H1 (cell line): Measurements from ENCODE around the gene ZNF180. TPM values are rescaled to one million over a fixed set of nuclear protein-coding genes. Genes with fewer than 3 reads are reported as not detected.
"Not testable (repeated sequence)": the region's sequence is repeated elsewhere in the genome, so short reads cannot be mapped to it uniquely, and the experiment has no call there.

Experiments
- CTCF ChIA-PET: fragments of 300-600 bp; sonication (Branson Sonifier 250); formaldehyde crosslinking; loops from one replicate; lab custom pipeline; 2021; ENCODE audit not compliant: partially characterized antibody; lab: Charles Lee
- POLR2A ChIA-PET: fragments of 300-600 bp; sonication (Branson Sonifier 250); formaldehyde crosslinking; loops from one replicate; lab custom pipeline; 2021; ENCODE audit warnings: inconsistent platforms; ENCODE audit not compliant: partially characterized antibody; lab: Charles Lee
- DNase-seq, 2 experiments: peaks; one replicate each; pipeline versions ENCODE4 v3.0.0 to v3.0.0-alpha.2; 2010 to 2022; ENCODE audit warnings: low spot score in 2 of 2, low read depth in 1 of 2, mixed read lengths in 1 of 2
- FAIRE-seq: peaks from 2 replicates; lab custom pipeline; 2011; peaks lifted over from hg19 to GRCh38; lab: Jason Lieb, UNC
- H2AFZ ChIP-seq: 2 replicates; pipeline ENCODE4 v1.8.1; 2012; ENCODE audit warnings: low read length, inconsistent platforms
- H2AK5ac ChIP-seq: 2 replicates; pipeline ENCODE4 v1.6.1; 2013; ENCODE audit warnings: low read depth, low read length
- H2BK120ac ChIP-seq: replicated peaks from 2 replicates; pipeline ENCODE3; 2013; ENCODE audit warnings: low read depth, low read length, inconsistent platforms
- H2BK12ac ChIP-seq: 2 replicates; pipeline ENCODE4 v1.6.1; 2013; ENCODE audit warnings: low read depth, low read length
- H2BK15ac ChIP-seq: 2 replicates; pipeline ENCODE4 v1.6.1; 2013; ENCODE audit warnings: low read length
- H2BK20ac ChIP-seq: 2 replicates; pipeline ENCODE4 v1.6.1; 2013; ENCODE audit warnings: low read length
- H2BK5ac ChIP-seq: 2 replicates; pipeline ENCODE4 v1.6.1; 2013; ENCODE audit warnings: low read depth, low read length
- H3K14ac ChIP-seq: 2 replicates; pipeline ENCODE4 v1.6.1; 2013; ENCODE audit warnings: inconsistent platforms; ENCODE audit not compliant: insufficient read length
- H3K18ac ChIP-seq: 2 replicates; pipeline ENCODE4 v1.6.1; 2013; ENCODE audit warnings: low read length; ENCODE audit errors: extremely low read depth
- H3K23ac ChIP-seq: 2 replicates; pipeline ENCODE4 v1.6.1; 2013; ENCODE audit warnings: inconsistent platforms; ENCODE audit not compliant: insufficient read length
- H3K23me2 ChIP-seq: 2 replicates; pipeline ENCODE4 v1.6.1; 2013; ENCODE audit warnings: low read depth, low read length
- H3K27ac ChIP-seq: 2 replicates; pipeline ENCODE4 v1.6.1; 2011; ENCODE audit warnings: low read depth, low read length, inconsistent platforms
- H3K27me3 ChIP-seq, 4 experiments: replicated peaks in 1 of 4; 1 replicate in 1 of 4; 2 replicates in 3 of 4; pipeline versions ENCODE4 v1.6.1 to v1.8.1; 2011 to 2013; ENCODE audit warnings: low read length in 3 of 4, mild to moderate bottlenecking in 3 of 4, inconsistent platforms in 2 of 4, mixed read lengths in 2 of 4, moderate library complexity in 1 of 4; ENCODE audit not compliant: control insufficient read depth in 3 of 4, insufficient read depth in 3 of 4; ENCODE audit errors: extremely low read depth in 1 of 4
- H3K36me3 ChIP-seq, 4 experiments: 2 replicates each; pipeline versions ENCODE4 v1.6.1 to v1.8.1; 2011 to 2013; ENCODE audit warnings: mild to moderate bottlenecking in 4 of 4, low read length in 3 of 4, moderate library complexity in 2 of 4, control low read depth in 1 of 4, inconsistent platforms in 1 of 4; ENCODE audit not compliant: insufficient read depth in 4 of 4, control insufficient read depth in 2 of 4
- H3K4ac ChIP-seq: replicated peaks from 2 replicates; pipeline ENCODE3; 2013; ENCODE audit warnings: low read length, low read depth, mixed read lengths, inconsistent platforms; ENCODE audit not compliant: insufficient read length
- H3K4me1 ChIP-seq, 4 experiments: replicated peaks in 1 of 4; 1 replicate in 1 of 4; 2 replicates in 3 of 4; pipeline versions ENCODE4 v1.6.1 to v1.8.1; 2011 to 2013; ENCODE audit warnings: low read length in 3 of 4, inconsistent platforms in 2 of 4, mixed read lengths in 1 of 4; ENCODE audit not compliant: insufficient read depth in 4 of 4, control insufficient read depth in 3 of 4
- H3K4me2 ChIP-seq, 2 experiments: 2 replicates each; pipeline versions ENCODE4 v1.6.1 to v1.8.1; 2011 to 2013; ENCODE audit warnings: low read depth in 2 of 2, low read length in 2 of 2, control low read depth in 1 of 2, inconsistent platforms in 1 of 2, mild to moderate bottlenecking in 1 of 2; ENCODE audit not compliant: insufficient read depth in 1 of 2
- H3K4me3 ChIP-seq, 4 experiments: fragments of 200-600, 300-600 bp in 1 of 4; sonication (generic), shearing (Covaris generic), sonication (Bioruptor Twin) in 1 of 4; 2 replicates each; pipeline versions ENCODE4 v1.5.1 to v1.8.1; 2011 to 2016; ENCODE audit warnings: low read length in 4 of 4, low read depth in 3 of 4, control low read depth in 2 of 4, inconsistent platforms in 2 of 4, mild to moderate bottlenecking in 2 of 4, mixed read lengths in 1 of 4, moderate library complexity in 1 of 4; ENCODE audit not compliant: insufficient read depth in 2 of 4; ENCODE audit errors: extremely low read depth in 1 of 4
- H3K56ac ChIP-seq: replicated peaks from 2 replicates; pipeline ENCODE3; 2013; ENCODE audit warnings: low read depth, mild to moderate bottlenecking, mixed read lengths, low read length, inconsistent platforms; ENCODE audit not compliant: insufficient read length
- H3K79me1 ChIP-seq: 2 replicates; pipeline ENCODE4 v1.6.1; 2013; ENCODE audit warnings: low read depth, low read length, control low read depth
- H3K79me2 ChIP-seq, 2 experiments: 2 replicates each; pipeline versions ENCODE4 v1.6.1 to v1.8.1; 2012 to 2013; ENCODE audit warnings: low read length in 2 of 2, mild to moderate bottlenecking in 2 of 2, inconsistent platforms in 1 of 2; ENCODE audit not compliant: insufficient read depth in 2 of 2, control insufficient read depth in 1 of 2
- H3K9ac ChIP-seq, 4 experiments: replicated peaks in 1 of 4; 1 replicate in 1 of 4; 2 replicates in 3 of 4; pipeline versions ENCODE4 v1.6.1 to v1.8.1; 2011 to 2013; ENCODE audit warnings: low read depth in 3 of 4, low read length in 3 of 4, control low read depth in 2 of 4, mild to moderate bottlenecking in 2 of 4, moderate library complexity in 2 of 4, inconsistent platforms in 1 of 4; ENCODE audit errors: extremely low read depth in 1 of 4
- H3K9me3 ChIP-seq, 2 experiments: 2 replicates each; pipeline versions ENCODE4 v1.6.1 to v1.8.1; 2012 to 2013; ENCODE audit warnings: mild to moderate bottlenecking in 2 of 2, moderate library complexity in 2 of 2, control low read depth in 1 of 2, inconsistent platforms in 1 of 2, low read depth in 1 of 2, low read length in 1 of 2, mixed read lengths in 1 of 2; ENCODE audit not compliant: insufficient read depth in 2 of 2
- H4K20me1 ChIP-seq, 2 experiments: replicated peaks in 1 of 2; 2 replicates each; pipeline versions ENCODE3 to v1.8.1; 2011 to 2013; ENCODE audit warnings: inconsistent platforms in 2 of 2, low read length in 2 of 2, mild to moderate bottlenecking in 1 of 2; ENCODE audit not compliant: insufficient read depth in 2 of 2, control insufficient read depth in 1 of 2
- H4K5ac ChIP-seq: 2 replicates; pipeline ENCODE4 v1.6.1; 2013; ENCODE audit warnings: low read length, low read depth, mixed read lengths, inconsistent platforms; ENCODE audit not compliant: insufficient read length
- H4K8ac ChIP-seq: 2 replicates; pipeline ENCODE4 v1.8.0; 2013; ENCODE audit warnings: mild to moderate bottlenecking, moderate library complexity, low read length, inconsistent platforms; ENCODE audit not compliant: insufficient read depth; ENCODE audit errors: extremely low read depth
- H4K91ac ChIP-seq: replicated peaks from 2 replicates; pipeline ENCODE3; 2013; ENCODE audit warnings: low read length, mixed read lengths, inconsistent platforms; ENCODE audit not compliant: insufficient read length
- WGBS, 2 experiments: shearing (Covaris generic) in 1 of 2; methylation state at CpG; one replicate each; pipeline versions ENCODE4 v1.1.6 to v1.1.7; 2013 to 2015; ENCODE audit warnings: low lambda C conversion rate in 2 of 2, mixed read lengths in 2 of 2, inconsistent platforms in 1 of 2, low coverage in 1 of 2, missing lambda C conversion rate in 1 of 2; ENCODE audit not compliant: insufficient replicate concordance in 2 of 2, insufficient coverage in 1 of 2, insufficient read length in 1 of 2; ENCODE audit errors: extremely low coverage in 1 of 2, missing lambda C conversion rate in 1 of 2; 5-methylcytosine and 5-hydroxymethylcytosine counted together
- polyA plus RNA-seq, 7 experiments: library from polyadenylated mRNA; depleted of rRNA in 3 of 7; stranded (reverse) in 5 of 7; unstranded in 2 of 7; fragments of >200 nt in 5 of 7; fragments of 200-250 nt in 2 of 7; gene quantifications; 1 replicate in 5 of 7; 2 replicates in 1 of 7; 4 replicates in 1 of 7; pipeline versions ENCODE4 v1.2.1 to v1.2.3, GENCODE V29; 2011 to 2013; ENCODE audit warnings: missing spikeins in 2 of 7, mixed read lengths in 2 of 7
- total RNA-seq: library from RNA; stranded (reverse); fragmentation: NEBNext Ultra II Directional; extraction: Animal tissue kit (Norgen Biotek cat#: 25700); gene quantifications from 2 replicates; pipeline ENCODE4 v1.2.1, GENCODE V29; 2021

Gene ZNF180
- total and polyA plus RNA-seq, 2 of the 8 experiments (the other 6 are each of a cell fraction or from before 2014, with no cell fraction given) = 1.3 to 8.5 TPM

- H2BK15ac ChIP-seq, H3K79me1 ChIP-seq, H4K91ac ChIP-seq, H2AK5ac ChIP-seq, H3K27ac ChIP-seq, POLR2A ChIA-PET, H3K4ac ChIP-seq, H2BK5ac ChIP-seq, H3K36me3 ChIP-seq, H3K4me3 ChIP-seq, H2BK12ac ChIP-seq, H2BK120ac ChIP-seq, H2AFZ ChIP-seq, H3K4me1 ChIP-seq, H3K79me2 ChIP-seq, H3K14ac ChIP-seq, CTCF ChIA-PET, DNase-seq, H4K5ac ChIP-seq, H3K18ac ChIP-seq, H4K20me1 ChIP-seq, H3K4me2 ChIP-seq, H3K23me2 ChIP-seq, H3K9ac ChIP-seq, H2BK20ac ChIP-seq, H3K56ac ChIP-seq, H4K8ac ChIP-seq, FAIRE-seq, H3K27me3 ChIP-seq, H3K23ac ChIP-seq: not testable (repeated sequence)
- H3K9me3 ChIP-seq = peaks cover 37 to 58% of the 10 kb centered on the region in 2 experiments
- WGBS, 2 experiments = 100% methylated on average over 4 of the region's 13 CpGs; no CpG with 5 or more reads in 1 of the 2 experiments
Measured at GRCh38 chr19:44456016-44456415, 44.3 kb downstream of the ZNF180 start.
